GM12873 (cell line): ENCODE results near the gene PDGFB.

Experiments used
- CTCF ChIP-seq: IDR thresholded peaks from 2 replicates; pipeline ENCODE4 v1.5.1; 2012; ENCODE audit warnings: low read depth, mild to moderate bottlenecking, moderate library complexity, low read length, control low read depth; ENCODE audit not compliant: insufficient read depth; ENCODE audit errors: missing control alignments

PDGFB gene

GRCh38 chr22:39252461-39253434, 8.0 kb upstream of the PDGFB start:
- no peak for TF ChIP-seq CTCF

GRCh38 chr22:39251762-39252460, 7.1 kb upstream of the PDGFB start:
- no peak for TF ChIP-seq CTCF

- no peak for TF ChIP-seq CTCF
These were observed 6.1 kb upstream of the PDGFB start for GRCh38 chr22:39250838-39251237.

GRCh38 chr22:39250131-39250530, 5.3 kb upstream of the PDGFB start:
- TF ChIP-seq CTCF: no peak

- TF ChIP-seq CTCF: no peak
These were observed 4.4 kb upstream of the PDGFB start for GRCh38 chr22:39249086-39249704.

- TF ChIP-seq CTCF: no peak
These were observed 3.5 kb upstream of the PDGFB start for GRCh38 chr22:39248254-39248653.

- TF ChIP-seq CTCF: no peak
These were observed 2.6 kb upstream of the PDGFB start for GRCh38 chr22:39247361-39247760.
